WERI-Rb-1 (cell line): ENCODE measurements around the gene ZNF366.

Source experiments
- DNase-seq: peaks from one replicate; pipeline ENCODE4 v3.0.0-alpha.2; 2020
- H3K27ac ChIP-seq: fragments of 250-450 bp; sonication (Bioruptor Pico); 2 replicates; pipeline ENCODE4 v1.5.1; 2020; ENCODE audit warnings: mild to moderate bottlenecking, moderate library complexity
- H3K27me3 ChIP-seq: fragments of 250-450 bp; sonication (Bioruptor Pico); 2 replicates; pipeline ENCODE4 v1.5.1; 2021; ENCODE audit warnings: mild to moderate bottlenecking, low read depth, moderate library complexity; ENCODE audit not compliant: insufficient read depth, severe bottlenecking
- H3K36me3 ChIP-seq: fragments of 250-450 bp; sonication (Bioruptor Pico); 2 replicates; pipeline ENCODE4 v1.5.1; 2020; ENCODE audit warnings: mild to moderate bottlenecking, moderate library complexity
- H3K4me3 ChIP-seq: 2 replicates; pipeline ENCODE4 v1.5.1; 2011; ENCODE audit warnings: low read depth, mild to moderate bottlenecking, control low read depth, low read length
- H3K9me3 ChIP-seq: fragments of 250-450 bp; sonication (Bioruptor Pico); 2 replicates; pipeline ENCODE4 v1.5.1; 2021; ENCODE audit warnings: mild to moderate bottlenecking, moderate library complexity; ENCODE audit not compliant: severe bottlenecking
- CTCF ChIP-seq: IDR thresholded peaks from 2 replicates; pipeline ENCODE4 v1.5.1; 2011; ENCODE audit warnings: low read depth, mild to moderate bottlenecking, control low read depth, inconsistent platforms, low read length

ZNF366 gene

GRCh38 chr5:72438141-72438540 is 69.1 kb downstream of the ZNF366 start:
- H3K27ac ChIP-seq: no peak overlapping the region
- DNase-seq: no peak
- no peaks in the 10 kb centered on the region for H3K36me3 ChIP-seq
- TF ChIP-seq CTCF: no peak
- H3K4me3 ChIP-seq: no peak overlapping the region
- no peaks in the 10 kb centered on the region for H3K9me3 ChIP-seq
- H3K27me3 ChIP-seq: no peaks in the 10 kb centered on the region

GRCh38 chr5:72436796-72437471 is 70.3 kb downstream of the ZNF366 start:
- Histone ChIP-seq H3K27me3 (no peaks in the 10 kb centered on the region), H3K27ac (no peak overlapping the region), H3K4me3 (no peak overlapping the region), H3K9me3 (no peaks in the 10 kb centered on the region), H3K36me3 (no peaks in the 10 kb centered on the region)
- TF ChIP-seq CTCF: no peak
- DNase-seq: no peak

GRCh38 chr5:72434781-72435437 is 72.3 kb downstream of the ZNF366 start:
- Histone ChIP-seq H3K36me3 (no peaks in the 10 kb centered on the region), H3K9me3 (no peaks in the 10 kb centered on the region), H3K4me3 (no peak overlapping the region), H3K27me3 (no peaks in the 10 kb centered on the region), H3K27ac (no peak overlapping the region)
- TF ChIP-seq CTCF: no peak
- DNase-seq: no peak

- no peaks in the 10 kb centered on the region for H3K36me3 ChIP-seq
- no peak overlapping the region for H3K27ac ChIP-seq
- H3K4me3 ChIP-seq: no peak overlapping the region
- no peaks in the 10 kb centered on the region for H3K9me3 ChIP-seq
- no peaks in the 10 kb centered on the region for H3K27me3 ChIP-seq
- no peak for DNase-seq
- no peak for TF ChIP-seq CTCF
These were observed 73.0 kb downstream of the ZNF366 start for GRCh38 chr5:72434056-72434780.

- DNase-seq: no peak
- Histone ChIP-seq H3K27ac (no peak overlapping the region), H3K27me3 (no peaks in the 10 kb centered on the region), H3K4me3 (no peak overlapping the region), H3K36me3 (no peaks in the 10 kb centered on the region), H3K9me3 (no peaks in the 10 kb centered on the region)
- no peak for TF ChIP-seq CTCF
These were observed 73.7 kb downstream of the ZNF366 start for GRCh38 chr5:72433522-72433921.
